Activated CD8-positive, alpha-beta memory T cell treated with anti-CD3 and anti-CD28 coated beads for 48 hours (primary cell): ENCODE results near the gene PSMB2.

Experiments used
- DNase-seq, 3 experiments: peaks; one replicate each; pipeline ENCODE4 v3.0.0-alpha.2; 2020; ENCODE audit warnings: low read depth in 2 of 3, low spot score in 2 of 3

Gene PSMB2

GRCh38 chr1:35558374-35559316 lies 82.7 kb downstream of the PSMB2 start:
- no peak for DNase-seq

- peak; percentile 88 to 93 (median 91) for DNase-seq
These were observed 83.5 kb downstream of the PSMB2 start, which contains the start of gene NCDN for GRCh38 chr1:35557611-35558373. Gene NCDN, plus strand, starts transcription at chr1:35557799. Its CDS starts 392 bp downstream, at chr1:35558191.

GRCh38 chr1:35557118-35557610 lies 84.2 kb downstream of the PSMB2 start, which contains the start of gene KIAA0319L:
Gene KIAA0319L, minus strand, starts transcription at chr1:35557403. Its CDS starts 2,912 bp downstream, at chr1:35554491.
- DNase-seq = no peak

- no peak for DNase-seq
These were observed 84.7 kb downstream of the PSMB2 start for GRCh38 chr1:35556484-35557117.

GRCh38 chr1:35555601-35556477 lies 85.5 kb downstream of the PSMB2 start:
- no peak for DNase-seq

- DNase-seq = no peak
These were observed 86.1 kb downstream of the PSMB2 start for GRCh38 chr1:35555212-35555584.

- DNase-seq = no peak
These were observed 86.8 kb downstream of the PSMB2 start for GRCh38 chr1:35554266-35555211.

GRCh38 chr1:35553851-35554250 lies 87.5 kb downstream of the PSMB2 start:
- DNase-seq = no peak
